ENCODE measurements around the gene ULK2.
A peak's percentile ranks its signal among the peaks of the same experiment; 100 is the strongest.
"Not testable (repeated sequence)": the region's sequence is repeated elsewhere in the genome, so short reads cannot be mapped to it uniquely, and the experiment has no call there.

The ULK2 gene

GRCh38 chr17:19867079-19867328 lies 732 bp downstream of the ULK2 start:
- peak in 1 of 2 donors; percentile 4 for DNase-seq (ENCODE audit: extremely low read depth in 1 of 2, low read depth in 1 of 2)

- no peak for DNase-seq (ENCODE audit: extremely low read depth in 1 of 2, low read depth in 1 of 2)
These were observed 2.7 kb downstream of the ULK2 start for GRCh38 chr17:19865021-19865420.

- DNase-seq (ENCODE audit: extremely low read depth in 1 of 2, low read depth in 1 of 2): not testable (repeated sequence)
These were observed 7.0 kb downstream of the ULK2 start for GRCh38 chr17:19860647-19861177.

GRCh38 chr17:19857640-19858039 lies 10.1 kb downstream of the ULK2 start:
- DNase-seq (ENCODE audit: extremely low read depth in 1 of 2, low read depth in 1 of 2): no peak

- DNase-seq (ENCODE audit: extremely low read depth in 1 of 2, low read depth in 1 of 2): no peak
These were observed 33.8 kb downstream of the ULK2 start for GRCh38 chr17:19833914-19834313.

- DNase-seq (ENCODE audit: extremely low read depth in 1 of 2, low read depth in 1 of 2): no peak
These were observed 37.7 kb downstream of the ULK2 start for GRCh38 chr17:19830061-19830460.

- DNase-seq (ENCODE audit: extremely low read depth in 1 of 2, low read depth in 1 of 2): no peak
These were observed 55.3 kb downstream of the ULK2 start for GRCh38 chr17:19812407-19812806.

GRCh38 chr17:19805006-19805405 lies 62.7 kb downstream of the ULK2 start:
- DNase-seq (ENCODE audit: extremely low read depth in 1 of 2, low read depth in 1 of 2): no peak

GRCh38 chr17:19800571-19800970 lies 67.2 kb downstream of the ULK2 start:
- DNase-seq (ENCODE audit: extremely low read depth in 1 of 2, low read depth in 1 of 2): no peak

GRCh38 chr17:19799796-19800195 lies 67.9 kb downstream of the ULK2 start:
- DNase-seq (ENCODE audit: extremely low read depth in 1 of 2, low read depth in 1 of 2): no peak

- no peak for DNase-seq (ENCODE audit: extremely low read depth in 1 of 2, low read depth in 1 of 2)
These were observed 71.3 kb downstream of the ULK2 start for GRCh38 chr17:19796457-19796856.

- DNase-seq (ENCODE audit: extremely low read depth in 1 of 2, low read depth in 1 of 2): no peak
These were observed 75.7 kb downstream of the ULK2 start for GRCh38 chr17:19791918-19792550.

GRCh38 chr17:19787733-19788357 lies 79.9 kb downstream of the ULK2 start:
- DNase-seq (ENCODE audit: extremely low read depth in 1 of 2, low read depth in 1 of 2): no peak

- DNase-seq (ENCODE audit: extremely low read depth in 1 of 2, low read depth in 1 of 2): no peak
These were observed 81.9 kb downstream of the ULK2 start for GRCh38 chr17:19785854-19786253.

- no peak for DNase-seq (ENCODE audit: extremely low read depth in 1 of 2, low read depth in 1 of 2)
These were observed 86.0 kb downstream of the ULK2 start for GRCh38 chr17:19781488-19782458.

- DNase-seq (ENCODE audit: extremely low read depth in 1 of 2, low read depth in 1 of 2): no peak
These were observed 86.9 kb downstream of the ULK2 start for GRCh38 chr17:19780846-19781245.

- DNase-seq (ENCODE audit: extremely low read depth in 1 of 2, low read depth in 1 of 2): no peak
These were observed 94.2 kb downstream of the ULK2 start for GRCh38 chr17:19773534-19773933.

GRCh38 chr17:19771971-19772630 lies 95.6 kb downstream of the ULK2 start:
- no peak for DNase-seq (ENCODE audit: extremely low read depth in 1 of 2, low read depth in 1 of 2)

- no peak for DNase-seq (ENCODE audit: extremely low read depth in 1 of 2, low read depth in 1 of 2)
These were observed 96.6 kb downstream of the ULK2 start for GRCh38 chr17:19770985-19771735.

GRCh38 chr17:19769946-19770652 lies 97.6 kb downstream of the ULK2 start:
- DNase-seq (ENCODE audit: extremely low read depth in 1 of 2, low read depth in 1 of 2): no peak

All from stimulated activated CD8-positive, alpha-beta memory T cell treated with anti-CD3 and anti-CD28 coated beads, Interleukin-7, amount 100 ng/mL, for 48 hours (primary cell).